Neural crest cell (in vitro differentiated cells): ENCODE measurements around the gene NTMT1. TPM values are rescaled to one million over a fixed set of nuclear protein-coding genes. Genes with fewer than 3 reads are reported as not detected.

Experiments
- DNase-seq: peaks from one replicate; pipeline ENCODE4 v3.0.0; 2021; ENCODE audit warnings: low read depth, mixed read lengths, low spot score
- H3K27ac Mint-ChIP-seq: one replicate; pipeline ENCODE4 v1.8.0; 2021; ENCODE audit warnings: mild to moderate bottlenecking, mixed read lengths; ENCODE audit not compliant: unreplicated experiment
- H3K27me3 Mint-ChIP-seq: 2 replicates; pipeline ENCODE4 v1.8.0; 2021; ENCODE audit warnings: low read depth, mild to moderate bottlenecking, mixed read lengths
- H3K36me3 Mint-ChIP-seq: 2 replicates; pipeline ENCODE4 v1.8.0; 2021; ENCODE audit warnings: low read depth, mild to moderate bottlenecking, mixed read lengths
- H3K4me1 Mint-ChIP-seq: 2 replicates; pipeline ENCODE4 v1.8.0; 2021; ENCODE audit warnings: mixed read lengths
- H3K4me3 Mint-ChIP-seq: one replicate; pipeline ENCODE4 v1.8.0; 2021; ENCODE audit warnings: mild to moderate bottlenecking, mixed read lengths
- H3K9me3 Mint-ChIP-seq: 2 replicates; pipeline ENCODE4 v1.8.0; 2021; ENCODE audit warnings: mixed read lengths
- total RNA-seq: library from RNA; stranded (reverse); gene quantifications from 2 replicates; pipeline ENCODE4 v1.2.1, GENCODE V29; 2021
- TF ChIP-seq, protein P1 (sequence below): fragments of 200-600 bp; sonication (generic); conservative IDR thresholded peaks from 2 replicates; pipeline ENCODE4 v1.5.0; 2021; ENCODE audit warnings: antibody characterized with exemption, mild to moderate bottlenecking

Gene NTMT1
- total RNA-seq, 1 donor from 2014 or later, result 51.8 TPM

DNA sequence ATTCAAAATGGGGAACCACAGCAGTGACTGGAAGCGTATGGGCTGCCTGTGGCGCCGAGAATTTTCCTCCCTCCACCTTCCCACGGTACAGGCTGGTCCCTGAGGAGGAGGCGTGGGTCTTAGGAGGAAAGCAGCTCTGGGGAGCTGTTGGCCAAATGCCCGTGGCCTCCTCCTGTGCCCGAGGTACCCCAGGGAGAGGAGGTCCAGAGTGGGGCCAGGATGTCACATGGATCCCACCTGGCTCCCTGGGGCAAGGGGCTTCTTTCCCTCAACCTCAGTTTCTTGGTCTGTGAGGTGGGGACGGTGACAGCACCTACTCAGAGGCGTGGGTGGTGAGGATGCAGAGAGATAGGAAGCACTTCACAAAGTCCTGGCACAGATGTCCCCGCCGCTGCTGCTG is 56.0 kb downstream of the NTMT1 start:
- Mint-ChIP-seq H3K9me3 (no peaks in the 10 kb centered on the region), H3K27ac (no peak overlapping the region), H3K4me1 (peaks cover 5% of the 10 kb centered on the region), H3K4me3 (no peak overlapping the region), H3K36me3 (no peaks in the 10 kb centered on the region), H3K27me3 (peaks cover 6% of the 10 kb centered on the region)
- TF ChIP-seq, protein P1, sequence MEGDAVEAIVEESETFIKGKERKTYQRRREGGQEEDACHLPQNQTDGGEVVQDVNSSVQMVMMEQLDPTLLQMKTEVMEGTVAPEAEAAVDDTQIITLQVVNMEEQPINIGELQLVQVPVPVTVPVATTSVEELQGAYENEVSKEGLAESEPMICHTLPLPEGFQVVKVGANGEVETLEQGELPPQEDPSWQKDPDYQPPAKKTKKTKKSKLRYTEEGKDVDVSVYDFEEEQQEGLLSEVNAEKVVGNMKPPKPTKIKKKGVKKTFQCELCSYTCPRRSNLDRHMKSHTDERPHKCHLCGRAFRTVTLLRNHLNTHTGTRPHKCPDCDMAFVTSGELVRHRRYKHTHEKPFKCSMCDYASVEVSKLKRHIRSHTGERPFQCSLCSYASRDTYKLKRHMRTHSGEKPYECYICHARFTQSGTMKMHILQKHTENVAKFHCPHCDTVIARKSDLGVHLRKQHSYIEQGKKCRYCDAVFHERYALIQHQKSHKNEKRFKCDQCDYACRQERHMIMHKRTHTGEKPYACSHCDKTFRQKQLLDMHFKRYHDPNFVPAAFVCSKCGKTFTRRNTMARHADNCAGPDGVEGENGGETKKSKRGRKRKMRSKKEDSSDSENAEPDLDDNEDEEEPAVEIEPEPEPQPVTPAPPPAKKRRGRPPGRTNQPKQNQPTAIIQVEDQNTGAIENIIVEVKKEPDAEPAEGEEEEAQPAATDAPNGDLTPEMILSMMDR, result no peak
- no peak for DNase-seq

DNA sequence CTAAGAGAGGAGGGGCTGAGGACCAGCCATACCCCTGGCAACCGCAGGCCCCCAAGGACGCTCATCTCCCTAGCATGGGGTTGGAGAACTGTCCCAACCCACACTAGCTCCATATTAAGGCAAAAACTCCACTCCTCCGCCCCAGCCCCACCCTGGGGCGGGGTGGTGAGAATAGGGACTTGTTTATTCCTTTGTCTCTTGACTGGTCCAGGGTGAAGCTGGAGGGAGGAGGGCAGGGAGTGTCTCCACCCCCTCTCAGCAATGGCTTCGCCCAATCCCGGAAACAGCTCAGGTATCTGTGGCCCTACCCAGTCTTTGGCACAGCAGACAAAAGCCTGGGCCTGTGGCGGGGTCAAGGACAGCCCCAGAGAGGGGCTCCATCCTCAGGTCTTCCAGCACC is 56.4 kb downstream of the NTMT1 start:
- DNase-seq, result no peak
- H3K27me3 Mint-ChIP-seq, result peaks cover 5% of the 10 kb centered on the region
- no peak overlapping the region for H3K27ac Mint-ChIP-seq
- H3K9me3 Mint-ChIP-seq, result no peaks in the 10 kb centered on the region
- no peak overlapping the region for H3K4me3 Mint-ChIP-seq
- TF ChIP-seq, protein P1, result no peak
- peaks cover 5% of the 10 kb centered on the region for H3K4me1 Mint-ChIP-seq
- H3K36me3 Mint-ChIP-seq, result no peaks in the 10 kb centered on the region

DNA sequence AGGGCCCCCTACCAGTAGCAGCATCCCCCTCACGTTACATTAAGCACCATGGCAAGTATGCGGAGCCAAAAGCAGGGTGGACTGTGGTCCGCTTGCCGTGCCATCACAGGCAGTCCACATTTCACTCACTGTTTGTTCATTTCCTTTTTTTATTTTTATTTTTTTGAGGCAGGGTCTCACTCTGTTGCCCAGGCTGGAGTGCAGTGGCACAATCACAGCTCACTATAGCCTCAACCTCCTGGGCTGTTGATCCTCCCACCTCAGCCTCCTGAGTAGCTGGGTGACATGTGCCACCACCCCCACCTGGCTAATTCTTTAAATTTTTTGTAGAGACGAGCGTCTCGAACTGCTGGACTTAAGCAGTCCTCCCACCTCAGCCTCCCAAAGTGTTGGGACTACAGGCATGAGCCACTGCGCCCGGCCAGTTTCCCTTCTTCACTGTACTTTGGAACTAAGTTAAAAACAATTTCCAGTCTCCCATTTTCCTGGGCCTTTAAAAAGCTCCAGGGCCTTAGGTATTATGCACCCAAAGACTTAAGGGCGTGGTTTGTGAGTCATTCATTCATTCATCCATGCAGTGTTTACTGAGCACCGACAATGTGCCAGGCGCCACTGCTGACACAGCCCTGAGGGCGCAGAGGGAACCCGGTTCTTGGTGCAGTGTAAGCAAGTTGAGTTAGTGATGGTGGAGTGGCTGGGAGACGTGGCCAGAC is 59.4 kb downstream of the NTMT1 start:
- H3K4me3 Mint-ChIP-seq, result no peak overlapping the region
- TF ChIP-seq, protein P1, result no peak
- no peak for DNase-seq
- no peak overlapping the region for H3K27ac Mint-ChIP-seq
- H3K4me1 Mint-ChIP-seq, result no peaks in the 10 kb centered on the region
- no peaks in the 10 kb centered on the region for H3K9me3 Mint-ChIP-seq
- H3K36me3 Mint-ChIP-seq, result no peaks in the 10 kb centered on the region
- peaks cover 5% of the 10 kb centered on the region for H3K27me3 Mint-ChIP-seq

Other genes starting within 250 kb of the NTMT1 start
- gene C9orf50, start 5.1 kb upstream of the NTMT1 start, total RNA-seq, result 0.26 and 0.27 TPM in 2 replicates
- 20.9 and 21.9 TPM in 2 replicates for gene ASB6, start 16.0 kb downstream of the NTMT1 start, total RNA-seq
- gene PRRX2, start 39.5 kb downstream of the NTMT1 start, total RNA-seq, result 0.65 and 0.68 TPM in 2 replicates
- 1.1 and 1.2 TPM in 2 replicates for gene PTGES, start 126.9 kb downstream of the NTMT1 start, total RNA-seq
- 16.6 and 18.0 TPM in 2 replicates for gene TOR1B, start 177.0 kb downstream of the NTMT1 start, total RNA-seq
- 36.9 and 40.5 TPM in 2 replicates for gene TOR1A, start 198.0 kb downstream of the NTMT1 start, total RNA-seq
- gene C9orf78, start 209.1 kb downstream of the NTMT1 start, total RNA-seq, result 32.7 and 34.6 TPM in 2 replicates
- 31.1 and 35.9 TPM in 2 replicates for gene USP20, start 209.3 kb downstream of the NTMT1 start, total RNA-seq